Placental epithelial cell (primary cell): ENCODE data around the gene GPRIN3. TPM values are rescaled to one million over a fixed set of nuclear protein-coding genes. Genes with fewer than 3 reads are reported as not detected.

Experiments used
- total RNA-seq: library from RNA; depleted of rRNA; stranded (reverse); fragments of >200 nt; gene quantifications from 2 replicates; pipeline ENCODE4 v1.2.3, GENCODE V29; 2012

GPRIN3 gene
- under 0.01 TPM in 1 of 2 replicates, not detected in the other for total RNA-seq

DNA sequence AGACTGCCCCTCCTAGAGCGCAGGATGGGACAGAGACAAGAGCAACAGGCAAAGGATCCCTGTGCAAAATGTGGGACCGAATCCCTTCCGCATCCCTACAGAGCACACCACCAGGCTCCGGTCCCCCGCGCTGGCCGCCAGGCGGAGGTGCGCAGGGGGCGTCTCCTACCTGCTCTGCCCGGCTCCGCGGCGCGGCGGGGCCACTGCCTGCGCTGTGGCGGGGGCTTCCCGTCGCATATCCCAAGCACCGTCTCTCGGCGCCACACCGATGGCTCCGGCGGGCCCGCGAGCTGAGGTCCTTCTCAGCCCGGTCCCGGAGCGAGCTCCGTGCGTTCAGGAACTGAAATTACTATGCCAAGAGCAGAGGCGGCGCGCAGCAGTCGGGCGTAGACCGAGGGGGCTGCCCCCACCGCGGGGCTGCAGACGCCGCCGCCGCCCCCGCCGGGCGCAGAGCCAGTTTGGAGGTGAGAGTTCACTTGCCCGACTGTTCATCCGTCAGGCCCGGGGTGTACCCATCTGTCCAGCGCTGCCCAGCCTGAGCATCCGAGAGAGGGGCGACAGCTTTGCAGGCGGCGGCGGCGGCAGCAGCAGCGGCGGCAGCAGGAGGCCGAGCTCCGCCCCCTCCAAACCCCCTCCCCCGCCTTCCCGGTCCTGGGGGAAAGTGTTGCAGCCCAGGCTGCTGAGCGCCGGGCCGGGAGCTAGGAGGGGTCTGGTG, at the start of gene GPRIN3:
Gene GPRIN3 (minus strand): TSS at position 355 of the 715 bp plus-strand sequence. CDS start 57,690 bp downstream, outside the sequence.

Other genes with a start within 250 kb of the GPRIN3 start
- gene TIGD2, start 196.3 kb downstream of the GPRIN3 start, total RNA-seq = 7.1 and 9.8 TPM in 2 replicates